Measurements from ENCODE around the gene RALGPS1. TPM values are rescaled to one million over a fixed set of nuclear protein-coding genes. Genes with fewer than 3 reads are reported as not detected.
"Not testable (repeated sequence)": the region's sequence is repeated elsewhere in the genome, so short reads cannot be mapped to it uniquely, and the experiment has no call there.

Gene RALGPS1
- total RNA-seq, 1 donor from 2014 or later = 2.7 TPM

GRCh38 chr9:127168756-127169574 is 254.4 kb downstream of the RALGPS1 start:
- intact Hi-C loops (cut with micrococcal nuclease) = no loop called here

GRCh38 chr9:127169575-127169883 is 254.9 kb downstream of the RALGPS1 start:
- intact Hi-C loops (cut with micrococcal nuclease) = no loop called here

DNA sequence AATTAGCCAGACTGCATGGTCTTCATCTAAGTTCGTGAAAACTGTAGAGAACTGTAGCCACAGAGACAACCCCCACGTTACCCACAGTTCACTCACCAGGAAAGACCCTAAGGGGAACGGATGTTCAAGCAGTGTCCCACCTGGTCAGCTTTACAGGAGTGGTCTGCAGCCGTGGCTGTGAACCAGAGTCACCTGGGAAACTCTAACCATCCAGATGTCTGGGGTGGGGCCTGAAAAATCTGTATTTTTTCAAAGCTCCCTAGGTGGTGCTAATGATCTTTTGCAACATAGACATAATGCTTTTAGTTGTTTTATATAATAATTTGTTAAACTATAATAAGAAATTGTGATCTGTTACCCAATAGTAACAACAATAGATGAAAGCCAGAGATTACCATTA is 255.5 kb downstream of the RALGPS1 start:
- intact Hi-C loops (cut with micrococcal nuclease) = no loop called here

GRCh38 chr9:127170652-127171051 is 256.1 kb downstream of the RALGPS1 start:
- intact Hi-C loops (cut with micrococcal nuclease) = no loop called here

DNA sequence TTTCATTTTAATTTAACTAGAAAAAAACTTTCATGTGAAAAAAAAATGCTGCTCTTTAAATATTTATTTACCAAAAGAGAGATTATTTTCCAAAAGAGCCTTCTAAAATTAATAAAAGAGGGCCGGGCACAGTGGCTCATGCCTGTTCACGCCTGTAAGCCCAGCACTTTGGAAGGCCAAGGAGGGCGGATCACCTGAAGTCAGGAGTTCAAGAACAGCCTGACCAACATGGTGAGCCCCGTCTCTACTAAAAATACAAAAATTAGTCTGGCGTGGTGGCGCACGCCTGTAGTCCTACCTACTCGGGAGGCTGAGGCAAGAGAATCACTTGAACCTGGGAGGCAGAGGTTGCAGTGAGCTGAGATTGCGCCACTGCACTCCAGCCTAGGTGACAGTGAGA is 256.8 kb downstream of the RALGPS1 start:
- intact Hi-C loops (cut with micrococcal nuclease) = not testable (repeated sequence)

DNA sequence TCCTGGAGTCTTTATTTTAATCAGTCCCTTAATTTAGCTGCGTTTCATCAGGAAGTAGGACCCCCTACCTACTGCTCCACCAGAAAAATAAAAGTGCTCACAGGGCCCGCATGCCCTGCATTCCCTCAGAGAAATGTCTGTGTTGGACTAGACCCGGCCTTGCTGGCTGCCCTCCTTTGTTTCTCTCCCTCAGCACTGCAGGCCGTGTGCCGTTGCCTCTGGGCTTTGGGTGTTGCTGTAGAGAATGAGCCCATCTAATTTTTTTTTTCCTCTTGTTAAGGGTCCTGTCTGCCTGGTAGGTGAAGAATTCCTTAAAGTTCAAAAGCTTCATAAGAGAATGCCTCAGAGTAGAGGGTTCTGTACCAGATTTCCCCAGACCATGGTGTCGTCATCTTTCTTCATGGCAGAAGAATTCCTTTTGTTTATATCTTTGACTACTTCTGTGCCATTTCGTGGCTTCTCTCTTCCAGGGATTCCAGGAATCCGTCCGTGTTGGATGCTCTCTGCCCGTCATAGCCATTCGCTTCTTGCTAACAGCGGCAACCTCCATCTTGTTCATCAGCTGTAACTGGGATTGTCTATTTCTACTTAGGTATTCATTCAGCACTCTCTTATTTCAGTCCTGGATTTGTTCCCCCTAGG is 257.6 kb downstream of the RALGPS1 start:
- intact Hi-C loops (cut with micrococcal nuclease) = no loop called here

GRCh38 chr9:127173063-127173462 is 258.5 kb downstream of the RALGPS1 start:
- intact Hi-C loops (cut with micrococcal nuclease) = no loop called here

- intact Hi-C loops (cut with micrococcal nuclease) = no loop called here
These were observed 260.1 kb downstream of the RALGPS1 start for GRCh38 chr9:127174386-127175318.

- intact Hi-C loops (cut with micrococcal nuclease) = no loop called here
These were observed 260.7 kb downstream of the RALGPS1 start for GRCh38 chr9:127175319-127175715.

DNA sequence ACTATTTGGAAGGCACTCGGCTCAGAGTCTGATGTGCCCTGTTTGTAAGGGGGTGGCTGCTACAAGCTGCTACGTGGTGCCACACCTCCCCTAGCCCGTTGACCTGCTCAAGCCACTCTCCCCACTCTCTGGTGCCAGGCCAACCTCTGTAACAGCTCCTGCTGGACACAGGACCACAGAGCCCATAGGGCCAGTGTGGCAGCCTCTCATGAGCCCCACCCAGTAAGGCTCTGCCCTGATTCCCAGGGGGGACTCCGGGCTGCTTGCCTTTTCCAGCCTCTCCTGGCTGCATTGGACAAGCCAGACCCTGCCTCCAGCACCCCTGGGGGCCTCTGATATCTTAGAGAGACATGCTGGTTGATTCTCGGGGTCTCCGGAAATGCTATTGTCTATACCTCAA is 261.2 kb downstream of the RALGPS1 start:
- intact Hi-C loops (cut with micrococcal nuclease) = no loop called here

DNA sequence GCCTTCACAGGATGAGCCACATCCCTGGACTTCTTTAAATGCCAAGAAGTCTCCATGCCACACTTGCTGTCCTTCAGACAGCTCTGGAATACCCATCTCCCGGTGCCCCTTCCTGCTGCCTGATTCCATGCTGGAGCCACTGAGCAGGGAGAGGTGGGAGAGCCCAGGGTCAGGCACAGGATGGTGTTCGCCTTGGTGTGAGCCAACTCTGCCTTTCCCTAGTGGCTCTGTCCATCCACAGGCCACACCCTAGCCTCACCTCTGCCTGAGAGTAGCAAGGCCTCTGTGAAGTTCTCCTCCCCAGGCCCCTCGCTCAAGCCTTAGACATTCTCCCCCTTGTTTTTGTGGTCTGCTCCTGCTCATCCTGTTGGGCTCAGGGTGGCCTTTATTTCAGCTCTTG is 262.0 kb downstream of the RALGPS1 start:
- intact Hi-C loops (cut with micrococcal nuclease) = no loop called here

- intact Hi-C loops (cut with micrococcal nuclease) = no loop called here
These were observed 262.6 kb downstream of the RALGPS1 start for GRCh38 chr9:127177231-127177630.

GRCh38 chr9:127177665-127178265 is 263.2 kb downstream of the RALGPS1 start:
- intact Hi-C loops (cut with micrococcal nuclease) = no loop called here

DNA sequence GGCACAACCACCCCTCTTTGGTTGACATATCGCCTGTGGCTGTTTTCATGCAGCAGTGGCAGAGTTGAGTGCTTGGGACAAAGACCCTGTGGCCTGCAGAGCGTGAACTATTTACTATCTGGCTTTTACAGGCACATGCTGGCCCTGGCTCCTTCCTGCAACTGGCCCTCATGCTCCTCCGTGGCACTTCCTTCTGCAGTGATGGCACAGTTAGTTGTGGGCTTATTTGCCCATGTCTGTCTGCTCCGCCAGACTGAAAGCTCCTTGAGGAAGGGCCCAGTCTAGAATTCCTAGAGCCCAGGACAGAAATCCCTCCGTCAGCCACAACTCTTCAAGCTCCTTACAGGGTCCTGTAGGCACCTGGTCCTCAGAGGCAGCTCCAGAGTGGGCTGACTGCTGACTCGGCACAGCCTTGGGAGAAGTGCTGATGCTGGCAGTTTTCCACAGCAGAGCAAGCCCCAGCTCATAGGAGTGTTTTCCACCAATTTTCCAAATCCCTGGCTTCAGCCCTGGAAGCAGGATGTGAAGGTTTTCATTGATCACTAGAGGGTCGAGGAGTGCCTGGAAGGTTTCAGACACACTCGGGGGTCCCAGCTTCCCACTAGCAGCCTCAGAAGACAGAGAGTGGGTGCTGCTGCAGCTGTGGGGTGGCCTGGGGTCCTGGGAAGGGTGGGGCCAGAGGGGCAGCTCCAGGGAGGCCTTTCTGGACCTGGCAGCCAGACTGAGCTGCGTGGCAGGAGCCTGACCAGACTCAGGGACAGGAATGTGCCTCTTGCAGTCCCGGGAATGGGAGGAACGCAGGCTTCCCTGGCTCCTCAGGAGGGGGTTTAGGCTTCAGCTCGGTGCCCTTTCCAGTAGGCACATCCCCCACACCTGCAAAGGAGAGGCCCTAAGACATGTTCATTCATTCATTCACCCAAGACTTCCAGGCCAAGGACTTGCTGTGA is 264.4 kb downstream of the RALGPS1 start:
- intact Hi-C loops (cut with micrococcal nuclease) = no loop called here

- intact Hi-C loops (cut with micrococcal nuclease) = no loop called here
These were observed 265.3 kb downstream of the RALGPS1 start for GRCh38 chr9:127179633-127180441.

GRCh38 chr9:127180457-127181314 is 266.1 kb downstream of the RALGPS1 start:
- intact Hi-C loops (cut with micrococcal nuclease) = no loop called here

GRCh38 chr9:127181315-127181580 is 266.7 kb downstream of the RALGPS1 start:
- intact Hi-C loops (cut with micrococcal nuclease) = no loop called here

DNA sequence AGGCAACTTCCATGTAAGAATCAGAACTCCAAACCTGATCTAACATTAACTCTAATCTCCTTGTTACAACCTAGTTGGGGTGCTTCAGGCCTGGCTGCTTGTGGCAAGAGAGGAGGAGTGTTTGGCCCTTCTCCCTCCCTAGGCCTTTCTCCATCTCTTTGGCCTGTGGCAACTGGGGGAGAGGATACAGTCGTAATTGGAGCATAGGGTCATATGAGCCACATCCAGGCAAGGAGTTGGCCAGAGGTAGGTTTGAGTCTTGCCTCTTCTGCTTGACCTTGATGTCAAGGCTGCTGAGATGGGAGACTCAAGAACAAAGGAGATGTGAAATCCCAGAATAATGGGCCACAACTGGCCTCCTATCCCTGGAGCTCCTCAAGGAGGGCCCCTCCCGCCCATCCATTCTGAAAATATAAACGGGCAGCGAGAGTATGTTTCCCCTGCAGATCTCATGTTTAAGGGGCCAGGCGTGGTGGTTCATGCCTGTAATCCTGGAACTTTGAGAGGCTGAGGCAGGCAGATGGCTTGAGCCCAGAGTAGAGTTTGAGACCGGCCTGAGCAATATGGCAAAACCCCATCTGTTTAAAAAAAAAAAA is 267.1 kb downstream of the RALGPS1 start:
- intact Hi-C loops (cut with micrococcal nuclease) = no loop called here
